ENCODE results near the gene ZNF708. TPM values are rescaled to one million over a fixed set of nuclear protein-coding genes. Genes with fewer than 3 reads are reported as not detected.
"Not testable (repeated sequence)": the region's sequence is repeated elsewhere in the genome, so short reads cannot be mapped to it uniquely, and the experiment has no call there.

Gene ZNF708
- total and polyA plus RNA-seq, 2 experiments from 2014 or later: 1.4 to 9.9 TPM

DNA sequence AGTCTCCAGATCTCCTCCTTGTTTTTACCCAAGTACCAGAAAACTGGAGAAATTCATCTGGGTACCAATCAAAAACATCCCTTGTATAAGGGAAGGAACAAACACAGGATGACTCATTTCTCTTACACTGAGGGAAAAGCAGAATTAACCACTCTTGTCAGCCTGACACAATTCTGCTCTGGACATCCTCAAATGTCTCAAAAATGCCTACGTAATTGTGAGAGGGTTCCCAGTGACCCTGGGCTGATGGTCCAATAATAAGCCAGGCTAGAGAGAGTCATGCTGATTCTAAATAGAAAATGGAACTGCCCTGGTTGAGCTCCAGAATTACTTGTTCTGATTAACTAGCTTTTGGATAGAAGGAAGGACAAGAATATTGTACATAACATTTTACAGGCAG lies 14.5 kb downstream of the ZNF708 start:
- Histone ChIP-seq H3K4me2 (peak overlapping the region; percentile 25), H3K27me3 (no peaks in the 10 kb centered on the region), H3K36me3 (replicated peaks; ENCODE audit: insufficient read depth, low read depth) (no peaks in the 10 kb centered on the region), H4K20me1 (ENCODE audit: insufficient read depth, poor library complexity, severe bottlenecking) (no peaks in the 10 kb centered on the region), H3K9me3 (ENCODE audit: low read depth) (no peaks in the 10 kb centered on the region), H3K4me1 (ENCODE audit: insufficient read depth) (no peaks in the 10 kb centered on the region), H2AFZ (no peak overlapping the region), H3K9me2 (replicated peaks; ENCODE audit: insufficient read depth) (no peaks in the 10 kb centered on the region), H3K4me3 (no peak overlapping the region), H3K27ac (peak overlapping the region; percentile 54), H3K79me2 (peaks cover 66% of the 10 kb centered on the region)
- 54% methylated on average over 1 of the region's 1 CpG for WGBS (ENCODE audit: low lambda C conversion rate, missing lambda C conversion rate)
- TF ChIP-seq EZH2phosphoT487 (IDR thresholded peaks at IDR 0.05; ENCODE audit: low read depth, severe bottlenecking, unreplicated experiment): no peak
- no peak for TF ChIP-seq CTCF (IDR thresholded peaks at IDR 0.05; ENCODE audit: poor library complexity)
- TF ChIP-seq EZH2 (IDR thresholded peaks at IDR 0.05; ENCODE audit: borderline replicate concordance): no peak
- DNase-seq (ENCODE audit: low spot score): peak; percentile 14

DNA sequence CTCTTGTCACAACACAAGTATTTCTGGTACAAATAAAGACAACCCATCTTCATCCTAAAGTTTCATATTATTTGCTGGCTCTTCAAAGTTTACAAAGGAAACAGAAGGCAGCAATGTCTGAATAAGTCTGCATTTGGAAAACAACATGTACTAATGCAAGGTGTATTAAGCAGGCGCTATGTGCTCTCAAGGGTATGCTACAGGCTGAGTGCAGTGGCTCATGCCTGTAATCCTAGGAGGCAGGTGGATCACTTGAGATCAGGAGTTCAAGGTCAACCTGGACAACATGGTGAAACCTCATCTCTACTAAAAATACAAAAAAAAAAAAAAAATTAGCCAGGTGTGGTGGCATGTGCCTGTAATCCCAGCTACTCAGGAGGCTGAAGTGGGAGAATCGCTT lies 16.4 kb downstream of the ZNF708 start:
- not testable (repeated sequence) for H3K27ac ChIP-seq; H3K4me2 ChIP-seq; H3K27me3 ChIP-seq; H3K9me3 ChIP-seq (ENCODE audit: low read depth); H3K4me3 ChIP-seq; H3K36me3 ChIP-seq (replicated peaks; ENCODE audit: insufficient read depth, low read depth); DNase-seq (ENCODE audit: low spot score); H2AFZ ChIP-seq; H3K4me1 ChIP-seq (ENCODE audit: insufficient read depth); H3K9me2 ChIP-seq (replicated peaks; ENCODE audit: insufficient read depth); H4K20me1 ChIP-seq (ENCODE audit: insufficient read depth, poor library complexity, severe bottlenecking)
- H3K79me2 ChIP-seq: peaks cover 50% of the 10 kb centered on the region
- 85% methylated on average over 2 of the region's 2 CpGs for WGBS (ENCODE audit: low lambda C conversion rate, missing lambda C conversion rate)

GRCh38 chr19:21308773-21309172 lies 20.4 kb downstream of the ZNF708 start:
- Histone ChIP-seq H3K4me2 (no peak overlapping the region), H4K20me1 (ENCODE audit: insufficient read depth, poor library complexity, severe bottlenecking) (no peaks in the 10 kb centered on the region), H3K27me3 (no peaks in the 10 kb centered on the region), H3K4me1 (ENCODE audit: insufficient read depth) (no peaks in the 10 kb centered on the region), H3K9me2 (replicated peaks; ENCODE audit: insufficient read depth) (no peaks in the 10 kb centered on the region), H3K79me2 (peaks cover 21% of the 10 kb centered on the region), H3K27ac (no peak overlapping the region), H3K4me3 (no peak overlapping the region), H2AFZ (no peak overlapping the region), H3K9me3 (ENCODE audit: low read depth) (no peaks in the 10 kb centered on the region), H3K36me3 (replicated peaks; ENCODE audit: insufficient read depth, low read depth) (no peaks in the 10 kb centered on the region)
- DNase-seq (ENCODE audit: low spot score): no peak
- WGBS (ENCODE audit: low lambda C conversion rate, missing lambda C conversion rate): 100% methylated on average over 2 of the region's 2 CpGs
- no peak for TF ChIP-seq CTCF (IDR thresholded peaks at IDR 0.05; ENCODE audit: poor library complexity)
- no peak for TF ChIP-seq EZH2 (IDR thresholded peaks at IDR 0.05; ENCODE audit: borderline replicate concordance)
- TF ChIP-seq EZH2phosphoT487 (IDR thresholded peaks at IDR 0.05; ENCODE audit: low read depth, severe bottlenecking, unreplicated experiment): no peak

- not testable (repeated sequence) for H3K27ac ChIP-seq; H3K9me2 ChIP-seq (replicated peaks; ENCODE audit: insufficient read depth); H3K36me3 ChIP-seq (replicated peaks; ENCODE audit: insufficient read depth, low read depth); H3K4me3 ChIP-seq; H3K4me2 ChIP-seq; H4K20me1 ChIP-seq (ENCODE audit: insufficient read depth, poor library complexity, severe bottlenecking); H3K4me1 ChIP-seq (ENCODE audit: insufficient read depth); DNase-seq (ENCODE audit: low spot score); H2AFZ ChIP-seq; H3K27me3 ChIP-seq; H3K9me3 ChIP-seq (ENCODE audit: low read depth)
- 100% methylated on average over 3 of the region's 3 CpGs for WGBS (ENCODE audit: low lambda C conversion rate, missing lambda C conversion rate)
- peaks cover 15% of the 10 kb centered on the region for H3K79me2 ChIP-seq
Measured at GRCh38 chr19:21306881-21307479, 22.2 kb downstream of the ZNF708 start.

- H3K27me3 ChIP-seq; H3K79me2 ChIP-seq; DNase-seq (ENCODE audit: low spot score); H3K4me2 ChIP-seq; H2AFZ ChIP-seq; H3K27ac ChIP-seq; H4K20me1 ChIP-seq (ENCODE audit: insufficient read depth, poor library complexity, severe bottlenecking); H3K4me1 ChIP-seq (ENCODE audit: insufficient read depth); H3K9me2 ChIP-seq (replicated peaks; ENCODE audit: insufficient read depth); H3K4me3 ChIP-seq: not testable (repeated sequence)
- Histone ChIP-seq H3K36me3 (replicated peaks; ENCODE audit: insufficient read depth, low read depth) (peaks cover 11% of the 10 kb centered on the region), H3K9me3 (ENCODE audit: low read depth) (peaks cover 45% of the 10 kb centered on the region)
- 100% methylated on average over 1 of the region's 1 CpG for WGBS (ENCODE audit: low lambda C conversion rate, missing lambda C conversion rate)
Measured at GRCh38 chr19:21293768-21294167, 35.4 kb downstream of the ZNF708 start.
